ENCODE measurements around the gene LRRC23. TPM values are rescaled to one million over a fixed set of nuclear protein-coding genes. Genes with fewer than 3 reads are reported as not detected.

Gene LRRC23
- total RNA-seq, 6 experiments from 2014 or later = 0.93 to 4.3 (median 2.6) TPM

- no peaks in the 10 kb centered on the region for H3K27me3 ChIP-seq
- no peaks in the 10 kb centered on the region for H3K36me3 ChIP-seq
- no CpG with 5 or more reads among the region's 11 CpGs for WGBS (ENCODE audit: insufficient coverage, low coverage, low lambda C conversion rate, missing lambda C conversion rate)
- DNase-seq (no peak), ATAC-seq (no peak)
- no peaks in the 10 kb centered on the region for H3K9me3 ChIP-seq
- peaks cover 0 to 38% (median 8%) of the 10 kb centered on the region in 4 donors for H3K4me1 ChIP-seq
- peak overlapping the region in 2 of 3 donors; percentile 53 to 59 for H3K4me3 ChIP-seq
- peak overlapping the region; percentile 67 to 91 (median 80) for H3K27ac ChIP-seq
- intact Hi-C loops (cut with DNase I) = no loop called here
- TF ChIP-seq POLR2A (IDR thresholded peaks at IDR 0.05) (no peak), CTCF (IDR thresholded peaks at IDR 0.05) (no peak)
Measured at GRCh38 chr12:6945613-6946012, 41.0 kb downstream of the LRRC23 start.

- Histone ChIP-seq H3K36me3 (no peaks in the 10 kb centered on the region), H3K4me3 (peak overlapping the region; percentile 32 to 59 (median 53)), H3K27ac (peak overlapping the region; percentile 67 to 91 (median 80)), H3K27me3 (no peaks in the 10 kb centered on the region), H3K9me3 (no peaks in the 10 kb centered on the region), H3K4me1 (peaks cover 0 to 35% (median 8%) of the 10 kb centered on the region in 4 donors)
- peak; percentile 95 to 97 (median 97) for DNase-seq
- ATAC-seq = peak; percentile 76 to 92 (median 81)
- 4% methylated on average over 23 of the region's 32 CpGs for WGBS (ENCODE audit: insufficient coverage, low coverage, low lambda C conversion rate, missing lambda C conversion rate)
- intact Hi-C loops (cut with DNase I) = no loop called here
- peak; percentile 87 for TF ChIP-seq POLR2A (IDR thresholded peaks at IDR 0.05)
- TF ChIP-seq CTCF (IDR thresholded peaks at IDR 0.05) = peak in 3 of 4 donors; percentile 6 to 26 (median 18)
Measured at GRCh38 chr12:6946033-6946919, 41.7 kb downstream of the LRRC23 start.

GRCh38 chr12:6946920-6947374 lies 42.3 kb downstream of the LRRC23 start:
- DNase-seq = no peak
- intact Hi-C loops (cut with DNase I) = no loop called here
- no peaks in the 10 kb centered on the region for H3K36me3 ChIP-seq
- TF ChIP-seq POLR2A (IDR thresholded peaks at IDR 0.05) = no peak
- no peak for TF ChIP-seq CTCF (IDR thresholded peaks at IDR 0.05)
- H3K4me3 ChIP-seq = peak overlapping the region; percentile 32 to 59 (median 53)
- H3K4me1 ChIP-seq = peaks cover 0 to 30% (median 8%) of the 10 kb centered on the region in 4 donors
- no peak for ATAC-seq
- no peaks in the 10 kb centered on the region for H3K9me3 ChIP-seq
- 29% methylated on average over 8 of the region's 8 CpGs for WGBS (ENCODE audit: insufficient coverage, low coverage, low lambda C conversion rate, missing lambda C conversion rate)
- H3K27me3 ChIP-seq = no peaks in the 10 kb centered on the region
- peak overlapping the region in 2 of 3 donors; percentile 80 to 91 for H3K27ac ChIP-seq

GRCh38 chr12:6947615-6948014 lies 43.0 kb downstream of the LRRC23 start:
- WGBS (ENCODE audit: insufficient coverage, low coverage, low lambda C conversion rate, missing lambda C conversion rate) = 76% methylated on average over 7 of the region's 8 CpGs
- Histone ChIP-seq H3K4me1 (peaks cover 0 to 30% (median 8%) of the 10 kb centered on the region in 4 donors), H3K27me3 (no peaks in the 10 kb centered on the region), H3K27ac (no peak overlapping the region), H3K4me3 (no peak overlapping the region), H3K36me3 (no peaks in the 10 kb centered on the region), H3K9me3 (no peaks in the 10 kb centered on the region)
- ATAC-seq (no peak), DNase-seq (peak in 1 of 3 donors; percentile 26)
- TF ChIP-seq POLR2A (IDR thresholded peaks at IDR 0.05) (no peak), CTCF (IDR thresholded peaks at IDR 0.05) (no peak)
- intact Hi-C loops (cut with DNase I) = no loop called here

All from right lobe of liver (tissue), 6 donors.